Measurements from ENCODE around the gene FN1.
"Not testable (repeated sequence)": the region's sequence is repeated elsewhere in the genome, so short reads cannot be mapped to it uniquely, and the experiment has no call there.

The FN1 gene

DNA sequence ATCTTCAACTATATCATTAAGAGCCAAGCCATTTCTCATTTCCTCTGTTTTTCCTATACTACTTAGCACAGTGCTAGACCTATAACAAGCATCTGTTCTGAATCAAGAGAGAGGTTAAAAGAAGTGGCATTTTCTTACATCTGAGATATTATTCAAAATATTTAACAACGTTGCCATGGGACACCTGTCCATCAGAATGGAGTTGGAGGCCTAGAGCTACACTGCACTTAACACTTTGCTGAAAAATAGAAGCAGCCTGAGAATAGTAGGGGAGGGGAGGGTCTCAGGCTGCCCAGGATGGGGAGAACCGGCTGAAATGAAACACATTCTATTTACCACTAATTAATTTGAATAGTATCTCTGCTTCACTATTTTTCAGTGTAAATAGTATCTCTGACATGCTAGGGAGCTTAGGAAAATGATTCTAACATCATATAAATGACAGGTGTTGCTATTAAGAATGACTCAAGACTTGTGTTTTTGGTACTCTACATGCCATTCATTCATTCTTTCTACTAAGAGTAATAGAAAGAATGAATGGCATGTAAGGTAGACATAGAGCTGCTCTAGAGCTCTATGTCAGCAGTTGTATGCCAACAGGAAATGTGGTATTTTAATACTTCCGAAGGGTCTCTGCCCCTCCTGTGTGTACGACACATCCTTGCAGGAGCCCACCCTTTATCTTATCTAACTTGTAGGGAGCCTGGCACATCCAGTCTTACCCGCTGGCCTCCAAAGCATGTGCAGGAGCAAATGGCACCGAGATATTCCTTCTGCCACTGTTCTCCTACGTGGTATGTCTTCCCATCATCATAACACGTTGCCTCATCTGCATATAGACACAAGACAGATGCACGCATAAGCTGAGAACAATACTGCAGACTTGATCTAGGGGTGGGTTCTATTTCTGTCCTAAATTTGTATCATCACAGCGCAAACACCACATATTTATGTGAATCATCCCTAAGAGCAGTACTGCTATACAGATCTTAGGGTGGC, 71.4 kb downstream of the FN1 start:
- no peak for DNase-seq (ENCODE audit: low read depth in 2 of 2)

DNA sequence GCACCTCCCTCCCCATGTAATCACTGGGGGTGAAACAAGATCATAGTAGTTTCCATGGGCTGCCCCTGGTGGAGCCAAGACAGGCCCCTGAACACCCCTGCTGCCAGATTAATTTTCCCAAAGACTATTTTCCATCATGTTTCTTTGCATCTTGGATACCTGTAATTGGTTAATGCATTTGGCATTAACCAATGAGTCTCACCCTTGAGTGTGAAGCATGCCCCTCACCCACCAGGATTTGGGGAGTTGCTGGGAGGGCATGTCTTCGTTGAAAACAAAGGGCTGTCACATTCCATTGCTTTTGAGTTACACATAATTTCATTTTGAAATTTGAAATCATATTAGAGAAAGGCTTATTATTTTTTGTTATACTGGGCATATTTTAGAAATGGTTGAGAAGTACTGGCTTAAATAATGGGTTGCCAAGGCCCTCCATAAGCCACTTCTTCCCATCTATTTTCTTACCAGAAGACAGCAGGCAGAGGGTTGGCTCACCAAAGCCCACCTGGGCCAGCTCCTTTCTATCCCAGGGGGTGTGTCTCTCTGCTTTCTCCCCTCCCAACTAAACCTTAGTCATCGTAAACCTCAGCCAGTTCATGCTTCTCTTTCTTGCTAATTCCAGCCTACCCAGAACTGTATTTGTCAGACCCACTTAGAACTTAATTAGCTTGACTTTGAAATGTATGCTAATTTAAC, 72.3 kb downstream of the FN1 start:
- no peak for DNase-seq (ENCODE audit: low read depth in 2 of 2)

DNA sequence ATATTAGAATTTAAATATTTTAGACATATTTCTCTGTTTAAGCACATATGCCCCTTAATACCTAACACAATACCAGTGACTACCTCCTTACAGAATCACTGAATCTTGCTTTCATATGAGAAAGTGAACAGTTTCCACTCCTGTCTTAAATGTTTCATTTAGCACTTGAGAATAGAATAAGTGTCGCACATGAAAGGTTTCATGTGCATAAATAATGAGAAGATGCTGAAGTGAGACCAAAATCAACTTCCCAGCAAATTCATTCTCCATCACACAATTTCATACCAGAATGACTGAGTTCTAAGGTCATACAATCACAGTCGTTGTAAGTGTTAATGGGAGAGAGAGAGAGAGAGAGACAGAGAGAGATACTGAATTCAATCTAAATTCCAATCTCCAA, 72.8 kb downstream of the FN1 start:
- DNase-seq (ENCODE audit: low read depth in 2 of 2), result no peak

DNA sequence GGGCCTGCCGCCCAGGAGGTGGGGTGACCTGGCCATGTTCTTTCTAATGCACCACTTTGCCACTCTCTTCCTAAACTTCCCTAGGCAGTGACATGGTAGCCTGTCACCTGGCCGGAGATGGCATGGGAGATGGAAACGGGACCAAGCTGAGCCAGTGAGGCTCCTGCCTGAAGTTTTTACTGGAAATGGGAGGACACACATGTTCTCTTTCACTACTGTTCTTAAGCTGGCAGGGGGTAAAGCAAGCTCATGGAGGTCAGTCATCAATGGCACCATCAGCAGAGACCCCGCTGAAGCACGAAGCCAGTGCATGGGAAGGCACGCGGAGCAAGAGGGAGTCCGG, 73.3 kb downstream of the FN1 start:
- no peak for DNase-seq (ENCODE audit: low read depth in 2 of 2)

DNA sequence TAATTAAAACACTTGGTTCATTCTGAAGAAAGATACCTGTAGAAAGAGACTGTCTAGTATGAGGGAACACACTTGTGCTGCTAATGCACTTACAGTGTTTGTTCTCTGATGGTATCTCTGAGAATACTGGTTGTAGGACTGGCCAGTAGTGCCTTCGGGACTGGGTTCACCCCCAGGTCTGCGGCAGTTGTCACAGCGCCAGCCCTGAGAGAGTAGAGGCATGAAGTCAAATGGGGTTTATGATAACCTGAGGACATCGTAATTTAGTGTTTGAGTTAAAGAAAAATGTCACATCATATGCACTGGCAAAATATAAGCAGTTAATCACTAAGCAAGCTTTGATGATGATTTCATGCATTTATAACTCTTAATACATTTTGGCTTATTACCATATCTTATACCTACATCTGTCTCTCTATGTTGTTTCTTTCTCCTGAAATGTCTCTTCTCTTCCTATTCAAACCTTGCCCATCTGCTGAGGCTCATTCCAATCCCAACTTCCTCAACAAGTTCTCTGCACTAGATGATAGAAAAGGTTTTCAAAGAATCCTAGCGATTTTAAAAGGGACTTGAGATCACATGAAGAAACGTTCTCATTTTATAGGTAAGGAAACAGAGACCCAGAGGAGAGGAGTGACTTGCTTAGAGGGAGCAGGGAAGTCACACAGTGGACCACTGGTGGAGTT, 73.8 kb downstream of the FN1 start:
- DNase-seq (ENCODE audit: low read depth in 2 of 2), result no peak

DNA sequence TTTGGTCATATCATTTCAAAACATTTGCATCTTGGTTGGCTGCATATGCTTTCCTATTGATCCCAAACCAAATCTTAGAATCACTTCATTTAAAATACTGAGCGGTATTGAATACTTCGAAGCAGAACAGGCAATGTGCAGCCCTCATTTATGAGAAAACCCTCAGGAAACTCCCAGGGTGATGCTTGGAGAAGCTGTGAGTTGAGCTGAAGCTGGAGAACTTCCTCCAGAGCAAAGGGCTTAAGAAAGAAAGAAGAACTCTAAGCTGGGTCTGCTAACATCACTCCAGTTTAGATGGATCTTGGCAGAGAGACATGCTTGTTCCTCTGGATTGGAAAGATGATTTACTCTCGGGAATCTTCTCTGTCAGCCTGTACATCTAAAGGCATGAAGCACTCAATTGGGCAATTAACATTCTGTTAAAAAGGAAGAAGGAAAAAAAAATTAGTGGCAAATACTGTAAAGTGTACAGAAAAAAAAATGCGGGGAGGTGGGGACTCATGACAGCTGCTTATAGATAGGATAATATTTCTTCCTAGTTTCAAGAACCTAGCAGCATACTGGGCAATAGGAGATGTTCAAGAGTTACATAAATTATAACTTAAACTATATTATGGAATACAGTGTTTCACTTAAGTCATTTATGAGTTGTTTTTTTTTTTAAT, 74.5 kb downstream of the FN1 start:
- DNase-seq (ENCODE audit: low read depth in 2 of 2), result no peak

DNA sequence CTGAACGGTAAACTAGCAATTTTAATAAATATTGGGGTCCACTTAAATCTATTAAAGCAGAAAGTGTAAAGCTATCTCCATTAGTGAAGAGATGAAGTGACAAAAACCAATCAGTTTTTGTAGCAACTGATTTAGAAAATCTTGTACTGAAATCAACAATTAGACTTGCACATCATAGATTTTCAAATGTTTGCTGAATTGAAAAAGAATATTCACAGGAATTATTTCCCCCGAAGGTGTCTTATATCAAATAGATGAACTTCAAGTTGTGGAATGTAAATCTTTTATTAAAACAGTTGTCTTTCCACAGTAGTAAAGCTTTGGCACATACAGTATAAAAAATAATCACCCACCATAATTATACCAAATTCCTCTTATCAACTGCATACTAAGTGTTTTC, 75.3 kb downstream of the FN1 start:
- DNase-seq (ENCODE audit: low read depth in 2 of 2), result no peak

DNA sequence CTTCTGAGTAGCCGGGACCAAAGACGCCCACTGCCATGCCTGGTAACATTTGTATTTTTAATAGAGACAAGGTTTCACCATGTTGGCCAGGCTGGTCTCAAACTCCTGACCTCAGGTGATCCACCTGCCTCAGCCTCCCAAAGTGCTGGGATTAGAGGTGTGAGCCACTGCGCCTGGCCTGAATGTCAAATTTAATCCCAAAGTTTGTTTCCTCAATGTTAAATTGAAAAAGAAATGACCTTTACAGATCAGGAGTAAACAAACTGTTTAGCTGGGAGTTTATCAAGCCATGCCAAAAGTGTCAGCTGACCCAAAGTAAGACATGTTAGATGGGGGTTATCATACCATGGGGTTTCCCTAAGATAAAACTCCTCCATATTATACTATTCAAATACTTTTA, 75.8 kb downstream of the FN1 start:
- DNase-seq (ENCODE audit: low read depth in 2 of 2), result not testable (repeated sequence)

DNA sequence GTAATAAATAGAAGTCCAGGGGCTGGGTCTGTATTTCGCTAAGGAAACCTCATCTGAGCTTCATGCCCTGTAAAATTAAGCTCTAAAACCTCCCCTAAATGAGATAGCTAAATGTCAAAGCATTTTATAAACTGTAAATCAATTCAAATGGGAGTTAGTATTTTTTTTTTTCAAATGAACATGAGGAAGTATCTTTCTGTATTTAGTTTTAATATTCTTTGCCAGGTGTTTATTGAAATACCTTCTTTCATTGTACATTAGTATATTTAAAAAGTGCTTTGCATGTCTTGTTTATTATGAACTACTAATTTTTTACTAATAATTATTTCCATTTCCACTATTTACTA, 76.3 kb downstream of the FN1 start:
- no peak for DNase-seq (ENCODE audit: low read depth in 2 of 2)

DNA sequence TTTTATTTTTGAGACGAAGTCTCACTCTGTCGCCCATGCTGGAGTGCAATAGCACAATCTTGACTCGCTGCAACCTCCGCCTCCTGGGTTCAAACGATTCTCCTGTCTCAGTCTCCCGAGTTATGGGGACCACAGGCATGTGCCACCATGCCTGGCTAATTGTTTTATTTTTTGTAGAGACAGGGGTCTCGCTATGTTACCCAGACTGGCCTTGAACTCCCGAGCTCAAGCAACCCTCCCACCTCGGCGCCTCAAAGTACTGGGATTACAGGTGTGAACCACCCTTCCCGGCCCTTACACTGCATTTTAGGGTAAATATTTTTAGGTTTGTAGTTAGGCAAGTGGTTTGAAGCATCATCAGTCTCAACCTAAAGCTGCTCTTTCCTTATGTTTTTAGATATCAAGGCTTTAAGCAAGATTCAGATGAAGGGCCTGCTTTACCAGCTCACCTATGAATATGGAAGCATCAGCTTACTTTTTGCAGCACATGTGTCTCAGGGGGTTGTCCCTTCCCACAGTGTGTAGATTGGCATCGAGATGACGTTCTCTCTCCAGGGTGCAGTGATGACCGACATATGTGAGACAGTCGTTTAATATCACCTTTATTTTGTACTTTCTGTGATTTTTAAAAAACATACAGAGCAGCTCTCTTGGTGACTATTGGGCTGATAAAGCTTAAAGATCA, 76.8 kb downstream of the FN1 start:
- DNase-seq (ENCODE audit: low read depth in 2 of 2), result no peak

DNA sequence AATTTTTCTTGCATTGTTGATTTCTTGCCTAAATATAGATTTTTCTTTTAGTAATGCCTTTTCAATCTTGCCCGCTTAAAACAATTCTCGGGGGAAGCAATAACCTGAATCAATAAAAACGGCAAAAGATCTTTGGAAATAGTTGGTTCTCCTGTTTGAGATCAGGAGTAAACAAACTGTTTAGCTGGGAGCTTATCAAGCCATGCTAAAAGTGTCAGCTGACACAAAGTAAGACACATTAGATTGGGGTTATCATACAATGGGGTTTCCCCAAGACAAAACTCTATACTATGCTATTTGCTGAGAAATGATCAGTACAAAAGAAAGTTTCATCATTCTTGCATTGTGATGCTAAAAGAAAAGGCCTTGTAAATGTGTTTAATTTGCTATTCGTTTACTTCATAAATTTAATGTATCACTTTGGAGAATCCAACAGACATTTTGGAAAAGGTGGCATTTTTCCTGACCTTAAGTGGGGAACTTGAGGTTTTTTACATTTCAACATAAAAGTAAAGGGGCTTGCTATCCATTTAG, 77.5 kb downstream of the FN1 start:
- DNase-seq (ENCODE audit: low read depth in 2 of 2), result no peak

DNA sequence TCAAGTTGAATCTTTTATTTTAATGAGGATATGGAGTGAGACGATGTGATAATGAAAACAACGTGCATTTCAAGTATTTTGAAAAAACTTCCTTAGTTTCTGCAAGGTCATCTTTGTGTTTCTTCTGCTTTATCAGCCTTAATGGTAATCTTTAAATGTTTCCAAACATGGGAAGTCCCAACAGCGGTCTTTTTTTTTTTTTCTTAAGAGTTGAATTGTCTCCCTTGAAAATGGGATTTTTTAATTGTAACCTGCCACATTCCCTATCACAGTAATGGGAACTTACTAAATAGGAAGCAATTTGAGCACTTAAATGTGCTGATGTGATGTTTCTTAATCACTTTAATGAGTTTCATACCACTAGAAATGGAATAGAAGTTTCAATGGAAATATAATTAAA, 78.2 kb downstream of the FN1 start:
- no peak for DNase-seq (ENCODE audit: low read depth in 2 of 2)

DNA sequence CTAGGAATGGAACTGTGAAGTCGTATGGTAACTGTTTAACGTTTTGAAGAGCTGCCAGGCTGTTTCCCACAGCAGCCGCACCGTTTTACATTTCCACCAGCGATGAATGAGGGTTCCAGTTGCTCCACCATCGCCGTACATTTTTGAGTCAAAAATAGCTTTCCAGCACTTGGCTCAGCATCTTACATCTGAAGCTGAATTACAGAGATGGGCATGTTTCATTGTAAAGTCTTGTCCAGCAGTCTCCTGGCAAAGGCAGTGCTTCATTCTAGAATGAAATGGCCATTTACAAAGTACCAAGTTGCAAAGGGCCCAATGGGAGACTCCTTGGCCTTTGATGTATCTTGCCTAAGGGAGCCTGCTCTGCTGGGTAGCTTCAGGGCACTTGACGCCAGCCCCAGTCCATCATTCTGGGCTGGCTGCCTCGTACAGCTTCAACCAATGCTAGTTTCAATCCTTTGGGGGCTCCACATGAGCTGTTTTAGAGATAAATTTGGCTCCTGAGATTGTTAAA, 78.9 kb downstream of the FN1 start:
- peak; percentile 54 to 68 for DNase-seq (ENCODE audit: low read depth in 2 of 2)

DNA sequence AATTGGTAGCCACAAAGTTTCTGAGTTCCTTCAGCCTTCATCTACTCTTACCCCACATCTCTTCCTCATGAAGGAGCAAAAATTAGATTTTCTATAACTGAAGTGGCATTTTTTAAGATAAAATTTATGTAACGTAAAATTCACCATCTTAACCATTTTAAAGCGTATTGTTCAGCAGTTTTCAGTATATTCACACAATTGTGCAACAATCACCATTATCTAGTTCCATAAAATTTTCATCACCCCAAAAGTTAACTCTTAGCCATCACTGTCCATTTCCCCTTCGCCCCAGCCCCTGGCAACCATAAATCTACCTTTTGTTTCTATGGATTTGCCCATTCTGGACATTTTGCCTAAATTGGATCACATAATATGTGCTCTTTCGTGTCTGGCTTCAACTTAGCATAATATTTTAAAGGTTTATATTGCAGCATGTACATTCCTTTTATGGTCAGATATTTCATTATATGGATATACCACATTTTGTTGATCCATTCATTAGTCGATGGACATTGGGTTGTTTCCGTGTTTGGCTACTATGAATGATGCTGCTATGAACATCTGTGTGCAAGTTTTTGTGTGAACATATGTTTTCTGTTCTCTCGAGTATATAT, 79.4 kb downstream of the FN1 start:
- no peak for DNase-seq (ENCODE audit: low read depth in 2 of 2)

DNA sequence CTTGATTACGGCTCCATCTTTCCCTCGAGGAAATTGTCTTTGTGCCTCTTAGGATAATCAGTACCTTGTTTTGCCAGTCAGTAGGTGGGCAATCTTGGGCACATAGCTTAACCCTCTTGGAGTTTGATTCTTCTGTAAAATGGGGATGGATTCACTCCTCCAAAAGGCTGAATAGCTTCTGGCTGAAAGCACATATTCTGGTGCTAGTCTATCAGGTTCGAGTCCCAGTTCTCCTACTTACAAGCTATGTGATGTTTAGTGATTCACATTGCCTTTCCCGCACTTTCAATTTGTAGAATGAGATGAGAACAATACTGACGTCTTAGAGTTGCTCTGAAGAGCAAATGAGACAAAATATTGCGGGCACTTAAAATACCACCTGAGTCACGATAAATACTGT, 80.1 kb downstream of the FN1 start:
- DNase-seq (ENCODE audit: low read depth in 2 of 2), result no peak

DNA sequence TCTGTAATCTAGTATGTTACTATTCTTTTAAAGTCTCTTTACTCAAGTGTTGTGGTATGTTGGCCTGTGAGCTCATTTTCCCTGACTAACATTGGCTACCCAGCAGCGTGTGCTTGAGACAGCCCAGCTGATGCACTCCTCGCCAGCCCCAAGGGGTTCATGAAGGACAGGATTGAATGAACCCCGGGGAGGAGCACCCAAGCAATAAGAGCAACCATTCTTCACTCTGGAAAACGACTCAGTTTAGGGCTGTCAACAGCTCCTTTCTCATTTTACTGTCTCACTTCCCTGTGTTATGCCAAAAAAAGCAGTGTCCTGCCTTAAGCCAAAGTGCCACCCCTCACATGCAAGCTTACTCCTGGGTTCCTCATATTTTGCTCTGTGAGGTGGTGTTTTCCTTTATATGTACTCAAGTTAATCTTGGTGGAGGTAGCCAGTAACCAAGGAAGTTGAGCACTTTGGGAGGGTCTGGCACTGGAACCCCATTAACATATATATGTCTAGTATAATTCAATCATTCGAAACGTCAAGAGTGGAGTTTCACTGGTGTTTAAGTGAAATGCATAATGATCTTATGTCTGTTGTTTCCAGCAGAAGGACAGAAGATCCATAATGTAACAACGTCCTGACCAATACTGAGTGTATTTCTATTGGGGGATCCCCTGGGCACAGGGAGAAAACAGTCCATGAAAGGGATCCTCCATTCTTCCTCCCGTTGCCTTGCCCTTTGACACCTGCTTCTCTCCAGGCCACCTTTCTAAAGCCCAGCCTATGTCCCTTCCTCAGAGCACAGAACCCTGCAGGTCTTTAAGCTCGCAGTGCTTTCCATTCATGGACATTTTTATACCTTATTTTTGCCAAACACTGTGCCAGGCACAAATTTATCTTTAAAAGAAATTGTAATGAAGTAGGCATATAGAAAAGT, 80.8 kb downstream of the FN1 start:
- no peak for DNase-seq (ENCODE audit: low read depth in 2 of 2)

DNA sequence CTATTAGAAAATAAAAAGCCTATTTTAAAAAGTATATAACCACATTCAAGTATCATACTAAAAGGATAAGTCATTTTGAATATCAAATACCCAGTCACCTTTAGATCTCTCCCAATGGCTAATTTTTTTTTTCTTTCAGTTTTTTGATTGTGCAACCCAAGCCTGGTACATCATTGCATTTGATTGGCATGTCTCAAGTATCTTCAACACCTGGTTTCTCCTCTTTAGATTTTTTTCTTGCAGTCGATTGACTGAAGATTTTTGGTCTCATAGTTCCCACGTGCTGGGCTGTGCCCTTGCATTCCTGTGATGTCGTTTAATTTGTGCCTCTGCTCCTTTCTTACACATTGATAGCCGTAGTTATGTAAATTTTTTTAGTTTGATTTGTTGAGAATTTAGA, 83.3 kb downstream of the FN1 start:
- no peak for DNase-seq (ENCODE audit: low read depth in 2 of 2)

DNA sequence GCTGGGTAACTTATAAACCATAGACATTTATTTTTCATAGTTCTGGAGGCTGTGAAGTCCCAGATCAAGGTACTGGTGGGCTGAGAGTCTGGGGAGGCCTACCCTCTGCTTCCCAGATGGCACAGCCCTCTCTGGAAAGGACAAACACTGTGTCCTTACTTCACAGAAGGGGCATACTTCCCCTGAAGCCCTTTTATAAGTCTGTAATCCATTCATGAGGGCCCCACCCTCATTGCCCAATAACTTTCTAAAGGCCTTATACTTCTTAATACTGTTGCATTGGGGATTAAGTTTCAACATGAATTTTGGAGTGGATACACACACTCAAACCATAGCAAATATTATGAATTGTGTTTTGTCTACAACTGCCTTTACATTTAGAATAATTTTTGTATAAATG, 88.0 kb downstream of the FN1 start:
- no peak for DNase-seq (ENCODE audit: low read depth in 2 of 2)

DNA sequence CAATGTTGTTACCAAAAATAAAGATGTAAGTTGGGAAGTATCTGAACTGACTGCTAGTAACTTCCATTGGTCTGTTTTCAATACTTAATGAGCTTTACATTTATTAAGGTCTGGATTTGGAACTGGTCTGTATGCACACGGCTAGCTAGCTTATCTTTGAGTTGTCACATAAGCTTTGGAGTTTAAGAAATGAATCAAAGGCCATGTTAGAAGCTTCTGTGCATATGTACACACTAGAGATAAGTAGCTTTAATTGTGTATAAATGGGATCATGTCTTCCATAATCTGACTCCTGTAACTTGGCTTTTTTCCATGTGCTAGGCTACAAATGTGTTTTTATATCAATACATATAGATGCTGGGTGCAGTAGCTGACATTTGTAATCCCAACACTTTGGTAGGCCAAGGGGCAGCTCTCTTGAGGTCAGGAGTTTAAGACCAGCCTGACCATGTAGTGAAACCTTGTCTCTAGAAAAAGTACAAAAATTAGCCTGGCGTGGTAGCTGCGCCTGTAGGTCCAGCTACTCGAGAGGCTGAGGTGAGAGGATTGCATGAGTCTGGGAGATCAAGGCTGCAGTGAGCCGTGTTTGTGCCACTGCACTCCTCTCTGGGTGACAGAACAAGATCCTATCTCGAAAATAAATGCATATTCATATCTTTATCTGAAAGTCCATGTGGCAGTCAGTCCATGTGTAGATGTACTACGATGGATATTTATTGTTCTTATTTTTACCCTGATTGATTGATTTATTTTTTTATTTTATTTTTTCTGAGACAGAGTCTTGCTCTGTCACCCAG, 96.8 kb downstream of the FN1 start:
- no peak for DNase-seq (ENCODE audit: low read depth in 2 of 2)
